ENCODE results near the gene RPLP1. TPM values are rescaled to one million over a fixed set of nuclear protein-coding genes. Genes with fewer than 3 reads are reported as not detected.

The RPLP1 gene
- total RNA-seq, 2 experiments from 2014 or later, result 2,276 to 2,343 TPM

DNA sequence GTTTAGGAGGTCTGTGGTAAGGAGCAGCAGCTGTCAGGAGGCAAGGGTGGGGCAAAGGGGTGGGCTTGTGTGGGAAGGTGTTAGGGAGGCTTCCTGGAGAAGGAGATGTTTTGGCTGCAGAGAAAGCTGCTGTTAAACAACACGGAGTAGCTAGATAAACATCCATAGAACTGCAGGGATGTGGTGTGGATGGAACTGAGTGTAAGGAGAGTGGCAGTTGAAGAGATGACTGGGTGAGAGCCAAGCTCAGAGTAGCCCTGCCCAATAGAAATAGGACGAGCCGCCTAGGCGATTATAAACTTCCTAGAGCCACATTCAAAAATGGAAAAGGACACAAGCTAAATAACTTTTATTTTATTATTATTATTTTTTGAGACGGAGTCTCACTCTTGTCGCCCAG is 19.9 kb downstream of the RPLP1 start:
- Mint-ChIP-seq H3K4me1 (peaks cover 25% of the 10 kb centered on the region), H3K27me3 (peaks cover 5% of the 10 kb centered on the region), H3K4me3 (no peak overlapping the region), H3K36me3 (no peaks in the 10 kb centered on the region), H3K27ac (no peak overlapping the region), H3K9me3 (no peaks in the 10 kb centered on the region)
- no peak for DNase-seq

DNA sequence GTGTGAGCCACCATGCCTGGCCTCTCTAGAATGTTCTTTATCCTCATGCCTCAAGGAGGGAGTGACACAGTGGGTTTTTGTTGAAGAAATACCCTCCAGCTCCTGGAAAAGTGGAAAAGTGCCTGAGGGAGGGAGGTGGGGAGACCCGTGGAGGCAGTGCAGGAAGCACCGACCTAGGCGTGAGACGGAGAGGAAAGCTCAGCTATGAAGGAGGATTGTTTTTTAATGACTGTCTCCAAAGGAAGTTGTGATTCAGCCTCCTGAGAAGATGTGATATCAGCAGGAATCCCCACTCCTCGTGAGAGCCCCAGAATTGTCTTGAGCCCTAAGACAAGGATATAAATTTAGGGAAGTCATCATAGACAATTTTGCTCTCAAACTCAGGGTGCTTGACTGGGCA is 21.7 kb downstream of the RPLP1 start:
- peaks cover 5% of the 10 kb centered on the region for H3K27me3 Mint-ChIP-seq
- no peaks in the 10 kb centered on the region for H3K36me3 Mint-ChIP-seq
- DNase-seq, result no peak
- no peaks in the 10 kb centered on the region for H3K9me3 Mint-ChIP-seq
- H3K4me3 Mint-ChIP-seq, result no peak overlapping the region
- peaks cover 12% of the 10 kb centered on the region for H3K4me1 Mint-ChIP-seq
- no peak overlapping the region for H3K27ac Mint-ChIP-seq

DNA sequence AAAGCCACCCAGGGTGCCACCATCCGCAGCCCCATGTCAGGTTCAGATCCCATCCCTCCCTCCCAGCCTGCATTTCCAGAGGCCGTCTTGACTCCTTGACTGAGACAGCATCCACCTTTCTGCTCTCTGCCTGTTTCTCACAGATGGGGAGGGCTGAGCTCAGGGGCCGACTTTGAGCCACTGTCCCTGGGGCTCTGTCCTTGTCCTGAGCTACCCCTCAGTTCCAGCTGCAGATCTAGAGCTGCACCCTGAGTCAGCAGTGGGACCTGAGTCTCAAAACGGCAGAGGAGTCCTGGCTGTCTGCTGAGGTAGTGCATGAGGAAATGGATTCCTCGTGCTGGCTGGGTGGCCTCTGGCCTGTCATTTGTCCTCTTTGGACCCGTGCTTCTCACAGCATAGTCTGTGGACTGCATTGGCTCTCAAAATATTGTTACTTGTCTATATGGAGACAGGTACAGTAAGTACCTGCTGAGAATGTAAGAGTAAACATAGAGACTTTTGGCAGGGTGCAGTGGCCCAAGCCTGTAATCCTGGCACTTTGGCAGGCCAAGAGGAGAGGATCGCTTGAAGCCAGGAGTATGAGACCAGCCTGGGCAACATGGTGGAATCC is 22.3 kb downstream of the RPLP1 start:
- Mint-ChIP-seq H3K4me3 (no peak overlapping the region), H3K27ac (no peak overlapping the region), H3K4me1 (peaks cover 5% of the 10 kb centered on the region), H3K36me3 (peaks cover 3% of the 10 kb centered on the region), H3K27me3 (peaks cover 8% of the 10 kb centered on the region), H3K9me3 (peaks cover 4% of the 10 kb centered on the region)
- no peak for DNase-seq

DNA sequence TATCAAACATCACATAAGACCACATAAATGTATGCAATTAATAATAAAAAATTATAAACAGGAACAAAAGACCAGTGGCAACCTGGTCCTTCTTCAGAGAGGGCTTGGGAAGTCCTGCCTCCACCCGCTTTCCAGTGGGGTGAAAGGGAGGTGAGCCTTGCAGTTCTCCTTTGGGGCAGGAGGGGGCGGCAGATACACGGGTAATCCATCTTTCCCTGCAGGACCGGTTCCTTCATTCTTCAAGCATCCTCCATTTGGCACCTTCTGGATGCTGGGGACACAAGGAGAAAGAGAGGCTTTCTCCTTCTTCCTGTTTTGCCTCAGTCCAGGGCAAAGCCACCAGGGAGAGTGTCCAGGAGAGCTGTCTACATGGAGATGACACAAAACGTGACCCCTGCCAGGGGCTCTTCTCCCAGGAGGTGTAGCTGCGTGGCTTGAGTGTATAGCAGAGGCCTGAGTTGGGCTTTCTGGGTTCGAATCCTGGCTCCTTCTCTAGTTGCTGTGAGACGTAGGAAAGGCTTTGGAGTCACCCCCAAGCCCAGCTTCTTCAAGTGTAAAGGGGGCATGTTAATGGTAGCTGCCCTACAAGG is 23.2 kb downstream of the RPLP1 start:
- Mint-ChIP-seq H3K27ac (no peak overlapping the region), H3K27me3 (peaks cover 8% of the 10 kb centered on the region), H3K4me1 (peaks cover 7% of the 10 kb centered on the region), H3K36me3 (peaks cover 3% of the 10 kb centered on the region), H3K9me3 (peaks cover 4% of the 10 kb centered on the region), H3K4me3 (no peak overlapping the region)
- peak; percentile 62 for DNase-seq

DNA sequence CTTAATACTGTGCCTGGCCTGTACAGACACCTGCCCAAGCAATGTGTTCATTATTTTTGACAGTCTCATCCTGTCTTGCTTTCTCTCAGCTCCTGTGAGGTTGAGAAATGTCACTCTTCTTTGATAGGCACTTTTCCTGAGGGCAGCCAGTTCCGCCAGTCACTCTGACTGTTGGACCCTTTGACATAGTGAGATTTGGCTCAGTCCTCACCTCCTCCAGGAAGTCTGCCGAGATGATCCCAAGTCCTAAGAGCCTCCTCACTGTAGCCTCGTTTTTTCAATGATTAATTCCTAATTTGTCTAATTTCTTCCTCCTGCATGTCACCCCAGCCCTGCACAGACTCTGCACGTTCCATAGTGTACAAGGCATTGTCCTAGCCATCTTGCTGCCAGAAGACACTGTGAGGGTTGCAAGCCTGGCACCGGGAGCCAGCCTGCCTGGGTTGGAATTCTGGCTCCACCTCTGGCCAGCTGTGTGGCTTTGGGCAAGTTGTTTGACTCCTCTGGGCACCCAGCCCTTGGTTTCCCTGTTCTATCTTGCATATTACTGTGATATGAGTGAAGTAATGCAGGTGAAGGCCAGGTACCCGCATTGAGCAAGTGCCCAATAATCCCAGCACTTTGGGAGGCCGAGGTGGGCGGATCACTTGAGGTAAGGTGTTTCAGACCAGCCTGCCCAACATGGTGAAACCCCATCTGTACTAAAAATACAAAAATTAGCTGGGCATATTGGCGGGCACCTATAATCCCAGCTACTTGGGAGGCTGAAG is 24.3 kb downstream of the RPLP1 start:
- no peak overlapping the region for H3K4me3 Mint-ChIP-seq
- DNase-seq, result no peak
- peaks cover 3% of the 10 kb centered on the region for H3K36me3 Mint-ChIP-seq
- peaks cover 4% of the 10 kb centered on the region for H3K9me3 Mint-ChIP-seq
- H3K4me1 Mint-ChIP-seq, result peaks cover 9% of the 10 kb centered on the region
- no peak overlapping the region for H3K27ac Mint-ChIP-seq
- peaks cover 8% of the 10 kb centered on the region for H3K27me3 Mint-ChIP-seq

DNA sequence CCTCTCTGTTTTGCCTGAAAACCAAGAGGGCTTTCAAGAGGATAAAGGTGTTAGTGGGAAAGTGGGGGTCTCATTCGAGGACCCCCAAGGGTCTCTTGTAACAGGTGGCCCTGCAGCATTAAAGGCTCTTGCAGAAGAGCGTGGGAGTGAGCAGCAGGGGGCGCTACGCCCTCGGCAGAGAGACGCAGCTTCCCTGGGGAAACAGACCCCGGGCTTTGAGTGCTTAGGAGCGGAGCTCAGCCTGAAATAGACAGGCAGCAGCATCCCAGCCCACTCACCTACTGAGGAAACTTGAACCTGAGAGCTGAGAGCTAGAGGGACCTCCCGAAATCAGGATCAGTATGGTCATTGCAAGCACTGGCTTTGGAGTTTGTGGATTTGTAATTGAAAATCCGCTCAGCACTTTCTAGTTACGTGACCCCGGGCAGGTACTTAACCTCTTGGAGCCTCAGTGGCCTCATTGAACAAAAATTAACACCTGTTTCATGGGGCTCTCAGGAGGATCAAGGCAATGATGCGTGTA is 25.7 kb downstream of the RPLP1 start:
- peaks cover 8% of the 10 kb centered on the region for H3K4me1 Mint-ChIP-seq
- peak; percentile 50 for DNase-seq
- no peak overlapping the region for H3K27ac Mint-ChIP-seq
- no peak overlapping the region for H3K4me3 Mint-ChIP-seq
- peaks cover 3% of the 10 kb centered on the region for H3K36me3 Mint-ChIP-seq
- peaks cover 8% of the 10 kb centered on the region for H3K27me3 Mint-ChIP-seq
- peaks cover 4% of the 10 kb centered on the region for H3K9me3 Mint-ChIP-seq

DNA sequence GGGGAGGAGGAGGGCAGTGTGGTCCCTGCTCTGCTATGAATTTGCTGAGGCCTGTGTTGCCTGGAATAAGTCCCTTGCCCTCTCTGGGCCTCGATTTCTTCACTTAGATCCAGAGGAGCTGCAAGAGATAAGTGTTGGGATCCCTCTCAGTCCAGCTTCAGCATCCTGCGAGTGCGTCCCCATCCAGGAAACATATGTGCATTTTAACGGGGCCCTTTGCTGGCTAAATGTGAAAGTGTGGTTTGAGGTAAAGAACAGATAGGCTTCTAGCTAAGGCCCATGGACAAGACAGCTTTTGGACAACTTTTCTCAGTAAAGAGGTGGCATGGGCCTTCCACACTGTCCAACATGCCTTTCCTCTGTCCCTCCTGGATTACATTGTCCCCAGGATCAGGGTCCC is 26.5 kb downstream of the RPLP1 start:
- DNase-seq, result no peak
- H3K9me3 Mint-ChIP-seq, result peaks cover 4% of the 10 kb centered on the region
- peaks cover 3% of the 10 kb centered on the region for H3K36me3 Mint-ChIP-seq
- H3K27me3 Mint-ChIP-seq, result peaks cover 8% of the 10 kb centered on the region
- no peak overlapping the region for H3K27ac Mint-ChIP-seq
- H3K4me3 Mint-ChIP-seq, result no peak overlapping the region
- H3K4me1 Mint-ChIP-seq, result peaks cover 8% of the 10 kb centered on the region

DNA sequence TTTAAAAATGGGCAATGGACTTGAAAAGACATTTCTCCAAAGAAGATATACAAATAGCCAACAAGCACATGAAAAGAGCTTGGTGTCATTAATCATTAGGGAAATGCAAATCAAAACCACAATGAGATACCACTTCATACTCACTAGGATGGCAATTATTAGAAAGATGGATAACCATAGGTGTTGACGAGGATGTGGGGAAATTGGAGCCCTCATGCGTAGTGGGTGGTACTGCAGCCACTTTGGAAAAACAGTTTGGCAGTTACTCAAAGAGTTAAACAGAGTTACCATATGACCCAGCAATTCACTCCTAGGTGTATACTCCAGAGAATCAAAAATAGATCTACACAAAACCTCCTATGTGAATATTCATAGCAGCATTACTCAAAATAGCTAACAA is 27.4 kb downstream of the RPLP1 start:
- no peak for DNase-seq
- H3K9me3 Mint-ChIP-seq, result peaks cover 4% of the 10 kb centered on the region
- no peak overlapping the region for H3K27ac Mint-ChIP-seq
- H3K4me1 Mint-ChIP-seq, result peaks cover 8% of the 10 kb centered on the region
- H3K4me3 Mint-ChIP-seq, result no peak overlapping the region
- peaks cover 3% of the 10 kb centered on the region for H3K36me3 Mint-ChIP-seq
- H3K27me3 Mint-ChIP-seq, result peaks cover 8% of the 10 kb centered on the region

DNA sequence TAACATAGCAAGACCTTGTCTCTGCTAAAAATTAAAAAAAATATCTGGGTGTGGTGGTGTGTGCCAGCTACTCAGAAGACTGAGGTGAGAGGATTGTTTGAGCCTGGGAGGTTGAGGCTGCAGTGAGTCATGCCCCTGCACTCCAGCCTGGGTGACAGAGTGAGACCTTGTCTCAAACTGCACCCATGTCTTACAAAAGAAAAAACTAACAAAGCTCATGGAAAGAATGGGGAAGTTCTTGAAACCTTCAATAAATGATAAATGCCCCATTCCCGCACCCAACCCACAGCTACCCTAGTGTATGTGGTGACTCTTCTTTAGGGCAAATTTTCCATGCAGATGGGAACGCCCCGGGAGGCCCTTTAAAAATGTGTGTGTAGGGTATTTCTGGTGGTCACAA is 28.3 kb downstream of the RPLP1 start:
- peaks cover 5% of the 10 kb centered on the region for H3K9me3 Mint-ChIP-seq
- H3K36me3 Mint-ChIP-seq, result peaks cover 4% of the 10 kb centered on the region
- no peak overlapping the region for H3K4me3 Mint-ChIP-seq
- DNase-seq, result no peak
- peaks cover 8% of the 10 kb centered on the region for H3K27me3 Mint-ChIP-seq
- no peak overlapping the region for H3K27ac Mint-ChIP-seq
- H3K4me1 Mint-ChIP-seq, result peaks cover 8% of the 10 kb centered on the region

DNA sequence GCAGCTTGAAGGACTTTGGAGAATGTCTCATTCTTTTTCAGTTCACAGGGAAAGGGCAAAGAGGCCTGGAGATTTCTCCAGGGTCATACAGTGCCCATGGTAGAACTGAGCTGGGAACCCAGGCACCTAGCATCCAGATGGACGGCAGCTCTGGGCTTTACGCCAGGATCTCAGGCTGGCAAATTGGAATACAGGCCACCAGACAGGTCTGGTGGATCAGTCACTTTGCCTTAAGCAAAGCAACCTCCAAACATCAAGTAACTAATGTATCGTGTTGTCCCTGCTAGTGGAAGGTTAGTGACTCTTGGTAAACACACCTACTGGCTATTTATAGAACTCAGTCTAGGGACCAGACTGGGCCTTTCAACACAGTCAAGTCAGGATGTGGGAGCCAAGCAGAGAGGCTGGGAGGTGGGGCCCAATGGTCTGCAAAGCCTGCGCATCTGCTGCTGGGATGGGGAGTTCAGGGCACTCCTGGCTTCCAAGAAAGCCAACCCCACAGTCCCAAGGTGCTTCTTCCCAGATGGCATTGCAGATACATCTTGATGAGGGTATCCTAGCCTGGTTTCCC is 30.2 kb downstream of the RPLP1 start:
- H3K4me3 Mint-ChIP-seq, result no peak overlapping the region
- peaks cover 5% of the 10 kb centered on the region for H3K9me3 Mint-ChIP-seq
- peaks cover 8% of the 10 kb centered on the region for H3K4me1 Mint-ChIP-seq
- no peak overlapping the region for H3K27ac Mint-ChIP-seq
- peaks cover 5% of the 10 kb centered on the region for H3K36me3 Mint-ChIP-seq
- peaks cover 3% of the 10 kb centered on the region for H3K27me3 Mint-ChIP-seq
- no peak for DNase-seq

DNA sequence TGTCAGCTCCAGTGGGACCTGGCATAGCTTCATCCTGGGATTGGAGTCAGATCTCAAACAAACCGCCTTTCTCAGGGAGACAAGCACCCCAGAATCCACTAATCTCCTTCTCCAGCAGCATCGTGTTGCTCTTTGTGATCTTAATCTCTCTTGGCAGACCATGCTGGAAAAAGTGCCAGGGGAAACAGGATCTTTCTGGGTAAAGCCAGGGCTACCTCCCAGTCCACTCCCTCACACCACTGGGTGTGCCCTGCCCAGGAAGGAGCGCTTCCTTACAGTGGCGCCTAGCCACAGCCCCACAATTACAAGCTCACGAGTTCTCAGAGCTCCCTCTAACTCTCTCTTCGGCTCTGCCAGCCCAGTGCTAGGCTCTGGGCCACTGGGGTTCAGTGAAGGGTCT is 32.2 kb downstream of the RPLP1 start:
- DNase-seq, result no peak
- peaks cover 2% of the 10 kb centered on the region for H3K9me3 Mint-ChIP-seq
- no peak overlapping the region for H3K27ac Mint-ChIP-seq
- no peak overlapping the region for H3K4me3 Mint-ChIP-seq
- H3K27me3 Mint-ChIP-seq, result no peaks in the 10 kb centered on the region
- H3K36me3 Mint-ChIP-seq, result peaks cover 2% of the 10 kb centered on the region
- H3K4me1 Mint-ChIP-seq, result peaks cover 4% of the 10 kb centered on the region

DNA sequence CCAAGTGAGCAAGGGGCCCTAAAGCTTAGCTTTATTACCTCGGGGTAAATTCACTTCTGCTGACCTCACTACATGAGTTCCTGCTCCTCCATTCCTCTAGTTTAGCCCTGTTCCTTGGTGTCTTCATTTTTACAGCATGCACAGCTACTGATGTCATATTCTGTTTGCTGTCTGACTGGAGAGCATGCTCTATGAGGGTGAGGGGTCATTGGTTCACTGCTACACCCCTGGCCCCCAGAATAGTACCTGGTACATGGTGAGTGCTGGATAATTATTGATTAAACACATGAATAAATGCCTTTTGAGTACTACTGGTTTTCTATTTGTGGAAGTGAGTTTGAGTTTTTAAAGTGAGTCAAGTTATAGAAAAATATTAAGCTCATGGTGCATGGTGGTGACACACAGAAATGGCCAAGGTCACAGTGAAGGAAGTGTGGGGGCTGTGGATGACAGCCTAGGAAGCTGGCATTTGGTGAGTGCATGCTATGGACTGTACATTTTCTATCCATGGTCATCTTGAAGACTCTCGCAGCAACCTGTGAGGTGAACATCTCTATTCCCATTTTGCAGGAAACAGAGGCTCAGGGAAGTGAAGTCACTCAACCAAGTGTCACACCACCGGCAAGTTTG is 34.0 kb downstream of the RPLP1 start:
- H3K4me3 Mint-ChIP-seq, result no peak overlapping the region
- H3K27ac Mint-ChIP-seq, result no peak overlapping the region
- no peaks in the 10 kb centered on the region for H3K4me1 Mint-ChIP-seq
- peaks cover 4% of the 10 kb centered on the region for H3K36me3 Mint-ChIP-seq
- H3K9me3 Mint-ChIP-seq, result peaks cover 3% of the 10 kb centered on the region
- H3K27me3 Mint-ChIP-seq, result no peaks in the 10 kb centered on the region
- DNase-seq, result no peak

DNA sequence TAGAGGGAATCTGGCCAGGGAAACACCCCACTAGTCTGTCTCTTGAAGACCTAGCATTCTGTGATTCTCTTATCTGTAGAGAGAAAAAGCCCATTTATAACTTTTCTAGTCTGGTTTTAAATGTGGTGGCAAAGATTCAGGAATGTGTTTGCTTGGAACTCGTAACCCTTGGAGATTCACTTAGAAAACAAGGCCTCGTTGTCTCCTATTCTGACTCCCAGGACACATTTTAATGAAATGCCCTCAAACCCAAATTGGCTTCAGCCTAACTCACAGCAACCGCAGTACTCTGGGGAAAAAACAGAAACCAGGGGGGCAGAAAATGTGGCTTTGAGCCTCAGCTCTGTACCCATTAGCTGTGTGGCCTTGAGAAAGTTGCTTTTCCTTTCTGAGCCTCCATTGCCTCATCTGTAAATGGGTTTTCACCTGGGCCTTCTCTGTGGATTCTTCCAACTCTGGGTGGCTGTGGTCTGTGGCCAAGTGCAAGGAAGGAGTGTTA is 36.5 kb downstream of the RPLP1 start:
- H3K4me3 Mint-ChIP-seq, result no peak overlapping the region
- no peak for DNase-seq

DNA sequence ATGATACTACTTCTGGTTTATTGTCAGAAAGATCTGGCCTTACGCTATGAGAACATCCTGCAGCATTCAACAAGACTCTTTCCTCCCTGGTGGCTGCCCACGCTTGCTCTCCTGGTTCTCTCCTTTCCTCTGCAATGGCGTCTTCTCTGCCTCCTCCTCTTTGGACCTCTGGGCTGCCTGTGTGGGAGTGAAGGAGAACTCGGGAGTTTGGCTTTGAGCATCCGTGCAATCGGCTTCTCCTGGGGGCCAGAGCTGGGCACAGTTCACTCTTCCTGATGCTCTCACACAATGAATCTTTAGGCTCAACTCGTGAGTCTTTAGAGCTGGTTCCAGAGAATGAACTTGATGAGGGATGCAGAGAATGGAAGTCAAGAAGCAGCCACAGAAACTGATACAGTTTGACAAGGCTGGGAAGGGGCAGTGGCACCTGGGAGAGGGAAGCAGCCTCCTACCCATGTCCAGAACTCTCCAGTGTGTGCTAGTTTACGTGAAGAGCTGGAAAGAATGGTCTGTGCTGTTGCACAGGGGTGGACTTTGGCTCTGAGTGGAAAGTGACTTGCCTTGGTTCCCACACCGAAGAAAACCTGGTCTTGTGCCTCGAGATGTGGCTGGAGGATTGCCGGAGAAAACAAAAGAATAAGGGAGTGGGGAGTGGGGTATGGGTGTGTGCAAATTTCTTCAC is 37.9 kb downstream of the RPLP1 start:
- H3K36me3 Mint-ChIP-seq, result peaks cover 4% of the 10 kb centered on the region
- no peak overlapping the region for H3K27ac Mint-ChIP-seq
- DNase-seq, result no peak
- no peaks in the 10 kb centered on the region for H3K4me1 Mint-ChIP-seq
- no peak overlapping the region for H3K4me3 Mint-ChIP-seq
- peaks cover 6% of the 10 kb centered on the region for H3K9me3 Mint-ChIP-seq
- H3K27me3 Mint-ChIP-seq, result no peaks in the 10 kb centered on the region

More for the DNA sequence above, 36.5 kb downstream of the RPLP1 start:
- H3K27me3 Mint-ChIP-seq, result no peaks in the 10 kb centered on the region
- no peak overlapping the region for H3K27ac Mint-ChIP-seq
- H3K4me1 Mint-ChIP-seq, result no peaks in the 10 kb centered on the region
- peaks cover 6% of the 10 kb centered on the region for H3K9me3 Mint-ChIP-seq
- H3K36me3 Mint-ChIP-seq, result peaks cover 4% of the 10 kb centered on the region
